Neutrophil (primary cell): ENCODE data around the gene PNPO.

Experiments used
- H3K27ac ChIP-seq: fragments of 200-600 bp; sonication (generic); 2 replicates; pipeline ENCODE4 v1.5.1; 2016; ENCODE audit warnings: mild to moderate bottlenecking, moderate library complexity
- H3K27me3 ChIP-seq: fragments of 200-600 bp; sonication (generic); 2 replicates; pipeline ENCODE4 v1.6.0; 2016; ENCODE audit warnings: mild to moderate bottlenecking
- H3K36me3 ChIP-seq: fragments of 200-600 bp; sonication (generic); 2 replicates; pipeline ENCODE4 v1.5.1; 2017
- H3K4me1 ChIP-seq, 2 experiments: fragments of 200-600 bp in 1 of 2; sonication (generic) in 1 of 2; 1 replicate in 1 of 2; 2 replicates in 1 of 2; pipeline versions ENCODE4 v1.5.1 to v1.6.1; 2013 to 2016; ENCODE audit warnings: low read depth in 1 of 2, low read length in 1 of 2, mild to moderate bottlenecking in 1 of 2, moderate library complexity in 1 of 2; ENCODE audit not compliant: control insufficient read depth in 1 of 2, insufficient read depth in 1 of 2
- H3K4me3 ChIP-seq, 2 experiments: fragments of 200-600 bp in 1 of 2; sonication (generic) in 1 of 2; 1 replicate in 1 of 2; 2 replicates in 1 of 2; pipeline ENCODE4 v1.5.1; 2013 to 2016; ENCODE audit warnings: low read depth in 1 of 2, low read length in 1 of 2, mild to moderate bottlenecking in 1 of 2, moderate library complexity in 1 of 2
- H3K9me3 ChIP-seq: fragments of 200-600 bp; sonication (generic); 2 replicates; pipeline ENCODE4 v1.5.1; 2016
- CTCF ChIP-seq: fragments of 200-600 bp; sonication (generic); IDR thresholded peaks from 2 replicates; pipeline ENCODE4 v1.5.1; 2016; ENCODE audit warnings: antibody characterized with exemption

PNPO gene

GRCh38 chr17:47993031-47993564, 51.7 kb downstream of the PNPO start:
- Histone ChIP-seq H3K27ac (no peak overlapping the region), H3K27me3 (peaks cover 18% of the 10 kb centered on the region), H3K36me3 (no peaks in the 10 kb centered on the region), H3K4me3 (no peak overlapping the region), H3K9me3 (no peaks in the 10 kb centered on the region), H3K4me1 (no peaks in the 10 kb centered on the region)
- TF ChIP-seq CTCF, result no peak

DNA sequence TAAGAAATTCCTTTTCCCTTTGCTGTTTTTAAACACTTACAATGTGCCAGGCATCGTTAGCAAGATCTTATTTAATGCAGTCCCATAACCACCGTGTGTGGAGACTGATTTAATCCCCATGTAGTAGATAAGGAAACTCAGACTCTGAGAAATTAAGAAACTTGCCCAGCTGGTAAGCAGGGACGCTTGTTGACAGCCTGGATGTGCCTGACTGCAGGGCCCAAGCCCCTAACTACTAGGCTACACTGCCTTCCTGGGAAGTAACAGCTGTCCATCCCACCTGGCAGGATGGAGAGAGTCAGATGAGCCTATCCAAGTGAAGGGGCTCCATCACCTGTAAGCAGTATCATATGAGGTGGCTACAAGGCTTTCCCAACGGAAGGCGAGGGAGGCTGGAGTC, 52.6 kb downstream of the PNPO start:
- H3K4me1 ChIP-seq, result no peaks in the 10 kb centered on the region
- H3K4me3 ChIP-seq, result no peak overlapping the region
- H3K36me3 ChIP-seq, result no peaks in the 10 kb centered on the region
- no peaks in the 10 kb centered on the region for H3K9me3 ChIP-seq
- no peak for TF ChIP-seq CTCF
- H3K27me3 ChIP-seq, result peaks cover 16% of the 10 kb centered on the region
- no peak overlapping the region for H3K27ac ChIP-seq

- Histone ChIP-seq H3K36me3 (no peaks in the 10 kb centered on the region), H3K27ac (no peak overlapping the region), H3K9me3 (no peaks in the 10 kb centered on the region), H3K4me1 (no peaks in the 10 kb centered on the region), H3K27me3 (peaks cover 8% of the 10 kb centered on the region), H3K4me3 (no peak overlapping the region)
- no peak for TF ChIP-seq CTCF
Observed at GRCh38 chr17:47994724-47995123, 53.4 kb downstream of the PNPO start.

DNA sequence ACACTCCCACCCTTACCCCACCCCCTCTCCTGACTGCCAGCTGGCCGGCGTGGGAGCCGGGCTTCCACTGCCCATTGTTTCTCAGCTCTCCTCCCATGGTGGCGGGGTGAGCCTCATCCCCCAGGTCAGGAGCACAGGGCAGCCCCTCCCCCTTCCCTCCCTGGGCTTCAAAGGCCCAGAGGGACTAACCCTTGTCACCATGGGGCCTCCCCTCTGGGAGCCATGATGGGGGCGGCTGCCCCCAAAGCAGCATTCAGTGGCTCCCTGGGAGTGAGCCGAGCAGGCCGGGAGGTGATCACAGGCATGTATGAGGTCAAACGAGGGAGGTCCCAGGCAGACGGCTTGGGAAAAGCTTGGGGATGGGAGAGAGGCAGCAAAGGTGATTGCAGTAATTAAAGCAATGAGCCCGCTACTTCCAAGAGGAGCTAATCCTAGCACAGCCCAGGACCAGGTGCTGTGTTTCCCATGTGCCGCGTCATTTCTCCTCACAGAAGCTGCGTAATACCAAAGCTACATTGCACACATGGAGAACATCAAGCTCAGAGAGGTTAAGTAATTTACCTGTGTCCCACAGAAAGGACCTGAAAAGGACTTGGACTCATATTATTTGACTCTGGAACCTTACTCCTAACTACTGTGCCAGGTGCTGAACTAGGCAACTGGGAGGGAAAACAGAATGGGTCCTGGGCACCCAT, 54.0 kb downstream of the PNPO start:
- no peak for TF ChIP-seq CTCF
- Histone ChIP-seq H3K27ac (no peak overlapping the region), H3K9me3 (no peaks in the 10 kb centered on the region), H3K4me1 (no peaks in the 10 kb centered on the region), H3K36me3 (no peaks in the 10 kb centered on the region), H3K4me3 (no peak overlapping the region), H3K27me3 (peaks cover 5% of the 10 kb centered on the region)

- Histone ChIP-seq H3K4me3 (no peak overlapping the region), H3K4me1 (no peaks in the 10 kb centered on the region), H3K36me3 (no peaks in the 10 kb centered on the region), H3K27ac (no peak overlapping the region), H3K9me3 (no peaks in the 10 kb centered on the region), H3K27me3 (peaks cover 5% of the 10 kb centered on the region)
- no peak for TF ChIP-seq CTCF
Observed at GRCh38 chr17:47996201-47996600, 54.8 kb downstream of the PNPO start.
